Activated T-helper 1 cell treated with anti-CD3 and anti-CD28 coated beads, Interleukin-2, amount 50 U/mL, for 16 hours (primary cell): ENCODE results near the gene OFD1.
"Not testable (repeated sequence)": the region's sequence is repeated elsewhere in the genome, so short reads cannot be mapped to it uniquely, and the experiment has no call there.

Experiments used
- DNase-seq, 2 donors: peaks; one replicate each; pipeline ENCODE4 v3.0.0-alpha.2; 2020; ENCODE audit warnings: low read depth in 1 of 2, low spot score in 1 of 2

Gene OFD1

DNA sequence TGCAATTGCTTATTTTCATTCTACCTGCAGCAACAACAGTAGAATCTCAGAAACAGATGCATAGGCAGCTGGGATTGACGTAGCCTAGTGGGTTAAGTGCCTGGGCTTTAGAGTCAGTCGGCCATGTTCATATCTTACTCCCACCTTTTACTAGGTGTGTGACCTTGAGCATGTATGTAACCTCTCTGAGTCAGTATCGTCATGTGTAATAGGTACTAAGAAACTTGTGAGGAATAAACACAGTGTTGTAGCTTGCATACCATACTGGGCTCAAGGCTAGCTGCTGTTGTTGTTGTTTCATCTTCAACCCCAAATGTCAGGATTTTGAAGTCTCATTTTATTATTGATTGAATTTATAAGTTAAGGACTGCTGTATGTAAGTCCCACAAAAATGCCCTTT is 31.4 kb upstream of the OFD1 start:
- no peak for DNase-seq

DNA sequence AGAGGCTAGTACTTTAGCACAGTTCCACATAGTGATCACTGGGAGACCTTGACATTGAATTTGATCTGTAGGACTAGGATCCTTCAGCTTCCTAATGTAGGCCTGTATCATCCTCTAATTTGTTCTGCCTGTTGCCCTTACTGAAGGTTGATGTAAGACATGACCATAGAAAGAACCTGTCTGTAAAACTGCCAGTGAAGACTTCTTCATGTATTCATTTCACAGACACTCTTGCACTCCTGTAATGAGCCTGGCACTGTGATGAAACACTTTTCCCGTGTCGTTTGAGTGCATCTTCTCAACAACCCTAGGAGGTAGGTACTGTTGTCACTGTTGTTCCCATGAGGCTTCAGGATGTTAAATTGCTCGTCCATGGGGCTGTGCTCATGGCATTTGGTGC is 31.0 kb upstream of the OFD1 start:
- no peak for DNase-seq

DNA sequence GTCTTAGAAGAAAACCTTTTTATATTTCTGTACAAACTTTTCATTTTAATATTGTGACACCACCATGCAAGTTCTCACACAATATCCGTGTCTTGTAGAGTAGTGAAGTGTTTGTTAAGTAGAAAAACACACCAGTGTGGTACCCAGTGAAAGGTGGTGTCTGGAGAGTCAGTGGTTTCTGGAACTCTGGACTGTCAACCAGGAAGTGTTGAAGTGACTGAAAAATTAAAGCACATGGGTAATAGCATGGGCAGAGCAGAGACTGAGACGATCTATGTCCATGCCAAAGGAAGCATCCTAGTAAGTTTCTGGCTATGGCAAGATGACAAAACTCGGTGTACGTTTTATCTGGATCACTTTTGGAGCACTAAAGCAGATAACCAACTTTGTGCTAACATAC is 23.4 kb upstream of the OFD1 start:
- DNase-seq: no peak

DNA sequence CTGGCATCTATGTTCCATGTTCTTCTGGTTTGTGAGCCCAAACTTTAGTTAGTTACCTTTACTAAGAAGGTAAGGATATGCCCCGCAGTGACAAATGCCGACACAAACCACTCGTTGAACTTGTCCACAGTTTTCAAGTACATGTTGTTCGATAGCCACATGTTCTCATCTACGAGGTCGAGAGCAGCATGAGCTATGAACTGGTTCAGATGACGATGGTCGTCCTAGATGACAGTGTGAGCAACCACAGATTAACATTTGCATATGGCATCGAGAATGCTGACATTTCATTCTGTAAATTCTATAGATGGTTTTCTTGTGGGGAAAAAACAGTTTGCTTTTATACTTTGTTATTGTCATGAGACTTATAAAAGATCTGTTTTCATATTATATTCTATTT is 18.1 kb upstream of the OFD1 start:
- no peak for DNase-seq

DNA sequence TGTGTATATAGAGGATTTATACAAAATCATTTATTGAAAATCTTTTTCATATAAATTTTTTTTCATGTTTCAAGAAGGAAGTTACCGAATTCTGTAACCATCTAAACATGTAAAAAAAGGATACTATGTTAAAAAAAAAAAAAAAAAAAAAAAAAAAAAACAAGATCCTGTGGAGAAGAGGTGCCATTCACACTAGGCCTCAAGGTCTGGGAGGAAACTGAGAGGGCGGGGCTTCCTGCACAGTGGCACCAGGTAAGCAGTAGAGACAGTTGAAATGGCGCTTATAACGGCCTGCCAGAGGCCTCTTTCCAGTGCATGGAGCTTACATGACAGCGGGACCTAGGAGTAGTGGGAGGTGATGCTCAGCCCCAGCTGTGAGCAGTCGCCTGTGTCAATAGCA is 17.6 kb upstream of the OFD1 start:
- DNase-seq: peak; percentile 2 to 10

DNA sequence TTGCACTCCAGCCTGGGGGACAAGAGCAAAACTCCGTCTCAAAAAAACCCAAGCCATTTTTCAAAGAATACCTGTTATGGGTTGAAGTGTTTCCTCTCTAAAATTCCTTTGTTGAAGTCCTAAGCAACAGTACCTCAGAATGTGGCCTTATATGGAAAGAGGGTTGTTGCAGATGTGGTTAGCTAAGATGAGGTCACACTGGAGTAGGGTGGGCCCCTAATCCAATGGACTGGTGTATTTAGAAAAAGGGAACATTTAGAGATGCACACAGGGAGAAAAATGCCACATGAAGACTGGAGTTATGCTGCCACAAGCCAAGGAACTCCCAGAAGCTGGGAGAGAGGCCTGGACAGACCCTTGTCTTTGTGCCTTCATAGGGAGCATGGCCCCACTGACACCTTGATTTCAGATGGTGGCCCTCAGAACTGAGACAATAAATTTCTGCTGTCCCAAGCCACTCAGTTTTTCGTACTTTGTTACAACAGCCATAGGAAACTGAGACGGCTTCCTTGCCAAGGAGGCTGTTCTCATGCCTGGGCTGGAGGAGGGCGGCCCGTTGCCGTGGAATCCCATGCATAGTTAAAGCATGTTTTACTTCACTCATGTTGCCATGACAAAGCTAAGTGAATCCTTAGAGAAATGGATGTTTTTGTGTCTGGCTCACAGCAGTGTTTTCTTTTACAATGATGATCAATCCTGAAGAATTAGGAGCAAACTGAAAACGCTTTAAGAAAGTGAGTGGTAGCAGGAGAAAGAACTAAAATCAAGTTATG is 16.7 kb upstream of the OFD1 start:
- DNase-seq: no peak

DNA sequence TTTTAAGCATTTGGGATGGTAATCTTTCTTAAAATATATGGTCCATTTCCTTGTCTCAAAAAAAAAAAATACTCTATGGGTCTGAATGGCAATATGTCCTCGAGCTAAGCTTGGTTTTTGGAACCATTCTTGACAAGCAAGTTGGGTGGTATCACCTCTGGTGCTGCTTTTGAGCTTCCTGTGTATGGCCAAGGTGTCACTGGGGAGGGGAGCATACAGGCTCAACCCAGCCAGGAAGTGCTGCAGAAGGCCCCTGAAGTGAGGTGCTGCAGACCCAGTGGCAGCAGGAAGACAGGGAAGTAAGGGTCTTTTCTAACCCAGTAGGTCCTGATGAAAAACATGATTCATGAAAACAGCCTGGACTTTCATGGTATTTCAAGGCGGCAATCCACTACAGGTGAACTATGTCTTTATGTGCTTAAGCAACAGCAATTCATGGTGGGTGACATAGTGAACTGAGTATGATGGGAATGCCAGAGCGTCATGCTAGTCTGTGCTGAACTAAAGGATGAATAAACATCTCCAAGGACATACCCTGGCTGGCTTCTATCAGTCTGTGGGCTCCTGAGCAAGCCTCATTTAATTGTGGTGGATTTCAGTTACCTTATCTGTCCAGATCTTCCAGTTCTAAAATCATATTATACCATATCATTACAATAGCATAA is 15.2 kb upstream of the OFD1 start:
- no peak for DNase-seq

DNA sequence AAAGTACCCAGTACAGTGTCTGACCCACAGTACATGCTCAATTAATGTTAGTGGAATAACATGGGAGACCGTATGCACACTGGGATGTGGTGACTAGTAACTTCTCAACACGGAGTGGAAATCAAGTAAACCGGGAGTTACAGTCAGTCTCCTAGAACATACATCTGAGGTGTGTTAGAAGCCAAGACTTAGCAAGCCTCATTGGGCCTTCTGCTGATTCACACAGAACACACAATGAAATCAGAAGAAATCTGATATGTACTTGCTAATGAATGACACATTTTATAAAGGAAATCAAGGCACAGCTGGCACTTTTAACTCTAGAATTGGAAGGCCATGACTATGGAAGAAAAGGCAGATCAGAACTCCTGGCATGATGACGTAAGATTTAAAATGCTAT is 13.2 kb upstream of the OFD1 start:
- DNase-seq: no peak

DNA sequence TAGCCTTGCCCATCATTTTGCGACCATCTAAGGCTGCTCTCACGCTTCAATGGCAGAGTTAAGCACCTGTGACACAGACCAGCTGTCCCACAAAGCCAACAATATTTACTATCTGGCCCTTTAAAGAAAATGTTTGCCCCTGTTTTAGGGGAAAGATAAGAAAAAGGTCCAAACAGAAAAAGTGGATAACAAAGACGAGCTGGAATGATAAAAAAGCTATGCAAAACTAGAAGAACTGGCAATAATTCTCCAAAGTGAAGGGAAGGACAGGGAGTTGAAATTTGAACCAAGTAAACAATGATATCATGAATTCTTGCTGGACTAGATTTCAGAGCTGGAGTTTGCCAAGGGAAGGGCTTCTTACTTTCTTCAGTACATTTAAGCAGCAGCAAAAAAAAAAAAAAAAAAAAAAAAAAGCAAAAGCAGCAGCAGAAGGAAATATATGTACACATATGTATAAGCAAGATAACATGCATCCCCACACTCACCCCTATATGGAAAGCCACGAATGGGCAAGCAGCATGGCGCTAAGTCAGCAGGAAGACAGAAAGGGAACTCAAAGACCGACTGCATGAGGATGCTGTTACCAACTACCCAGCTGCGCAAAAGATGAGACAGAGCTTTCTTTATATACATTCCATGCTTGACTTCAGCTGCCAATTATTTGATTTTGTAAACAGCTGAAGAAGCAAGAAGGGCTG is 12.6 kb upstream of the OFD1 start:
- no peak for DNase-seq

DNA sequence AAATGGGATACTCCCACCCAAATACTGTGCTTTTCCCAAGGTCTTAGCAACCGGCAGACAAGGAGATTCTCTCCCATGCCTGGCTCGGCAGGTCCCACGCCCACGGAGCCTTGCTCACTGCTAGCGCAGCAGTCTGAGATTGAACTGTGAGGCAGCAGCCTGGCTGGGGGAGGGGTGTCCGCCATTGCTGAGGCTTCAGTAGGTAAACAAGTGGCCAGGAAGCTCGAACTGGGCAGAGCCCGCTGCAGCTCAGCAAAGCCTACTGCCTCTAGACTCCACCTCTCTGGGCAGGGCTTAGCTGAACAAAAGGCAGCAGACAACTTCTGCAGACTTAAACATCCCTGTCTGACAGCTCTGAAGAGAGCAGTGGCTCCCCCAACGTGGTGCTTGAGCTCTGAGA is 9.7 kb upstream of the OFD1 start:
- peak; percentile 9 to 22 for DNase-seq

DNA sequence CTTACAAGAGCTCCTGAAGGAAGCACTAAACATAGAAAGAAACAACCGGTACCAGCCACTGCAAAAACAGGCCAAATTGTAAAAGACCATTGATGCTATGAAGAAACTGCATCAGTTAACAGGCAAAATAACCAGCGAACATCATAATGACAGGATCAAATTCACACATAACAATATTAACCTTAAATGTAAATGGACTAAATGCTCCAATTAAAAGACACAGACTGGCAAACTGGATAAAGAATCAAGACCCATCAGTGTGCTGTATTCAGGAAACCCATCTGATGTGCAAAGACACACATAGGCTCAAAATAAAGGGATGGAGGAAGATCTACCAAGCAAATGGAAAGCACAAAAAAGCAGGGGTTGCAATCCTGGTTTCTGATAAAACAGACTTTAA is 8.0 kb upstream of the OFD1 start:
- DNase-seq: not testable (repeated sequence)

DNA sequence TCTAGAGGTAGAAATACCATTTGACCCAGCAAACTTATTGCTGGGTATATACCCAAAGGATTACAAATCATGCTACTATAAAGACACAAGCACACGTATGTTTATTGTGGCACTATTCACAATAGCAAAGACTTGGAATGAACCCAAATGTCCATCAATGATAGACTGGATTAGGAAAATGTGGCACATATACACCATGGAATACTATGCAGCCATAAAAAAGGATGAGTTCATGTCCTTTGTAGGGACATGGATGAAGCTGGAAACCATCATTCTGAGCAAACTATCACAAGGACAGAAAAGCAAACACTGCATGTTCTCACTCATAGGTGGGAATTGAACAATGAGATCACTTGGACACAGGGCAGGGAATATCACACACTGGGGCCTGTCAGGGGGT is 4.0 kb upstream of the OFD1 start:
- not testable (repeated sequence) for DNase-seq

DNA sequence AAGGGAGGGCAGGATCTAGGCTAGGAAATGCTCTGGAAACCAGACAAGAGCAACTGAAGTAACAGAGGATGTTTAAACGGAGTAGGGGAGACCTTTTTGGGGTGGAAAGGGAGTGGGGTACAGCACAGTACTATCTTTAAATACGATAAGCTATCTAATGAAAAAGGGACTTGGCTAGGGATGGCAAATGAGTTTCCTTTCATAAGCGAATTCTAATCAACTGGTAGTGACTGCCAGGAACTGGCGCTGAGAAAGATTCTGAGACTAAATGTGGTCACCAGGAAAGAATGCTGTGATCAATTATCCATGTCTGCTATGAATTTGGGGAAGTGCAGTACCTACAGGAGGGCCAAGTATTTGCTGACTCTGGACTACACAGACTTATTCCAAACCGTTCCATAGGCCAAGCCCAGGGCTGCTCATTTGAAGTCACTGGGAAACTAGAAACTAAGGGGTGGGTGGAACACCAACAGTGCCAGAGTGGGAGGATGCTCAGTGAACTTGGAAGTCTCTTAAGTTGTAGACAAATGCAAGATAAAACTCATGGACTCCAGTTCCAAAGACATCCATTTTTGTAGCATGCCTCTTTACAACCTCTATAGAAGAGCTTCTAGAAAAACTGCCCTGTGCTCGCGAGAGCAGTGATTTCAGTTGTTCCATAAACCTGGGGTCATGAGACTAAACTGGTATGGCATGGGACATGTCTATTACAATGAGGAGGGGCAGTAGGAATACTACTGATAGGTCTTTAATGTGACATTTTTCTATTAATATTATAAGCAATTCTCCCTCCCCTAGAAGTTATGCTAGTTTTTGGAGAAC is 2.1 kb upstream of the OFD1 start:
- no peak for DNase-seq

DNA sequence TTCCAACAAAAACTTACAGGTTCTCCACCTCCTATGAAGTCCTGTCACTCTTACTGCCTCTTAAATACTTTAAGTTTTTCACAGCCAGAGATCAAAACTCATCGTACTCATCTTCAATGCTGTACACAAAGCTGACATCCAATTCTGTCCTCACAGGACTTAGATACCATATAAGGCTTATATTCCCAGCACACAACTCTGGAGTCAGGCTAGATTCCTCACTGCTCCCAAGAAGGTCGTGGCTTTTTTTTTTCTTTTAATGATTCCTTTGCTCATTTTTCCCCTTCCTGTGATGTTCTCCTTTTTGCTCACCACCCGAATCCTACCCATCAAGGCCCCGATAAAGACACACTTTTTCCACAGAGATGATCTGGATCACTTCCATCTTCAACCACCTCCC is 1.0 kb upstream of the OFD1 start:
- DNase-seq: no peak

DNA sequence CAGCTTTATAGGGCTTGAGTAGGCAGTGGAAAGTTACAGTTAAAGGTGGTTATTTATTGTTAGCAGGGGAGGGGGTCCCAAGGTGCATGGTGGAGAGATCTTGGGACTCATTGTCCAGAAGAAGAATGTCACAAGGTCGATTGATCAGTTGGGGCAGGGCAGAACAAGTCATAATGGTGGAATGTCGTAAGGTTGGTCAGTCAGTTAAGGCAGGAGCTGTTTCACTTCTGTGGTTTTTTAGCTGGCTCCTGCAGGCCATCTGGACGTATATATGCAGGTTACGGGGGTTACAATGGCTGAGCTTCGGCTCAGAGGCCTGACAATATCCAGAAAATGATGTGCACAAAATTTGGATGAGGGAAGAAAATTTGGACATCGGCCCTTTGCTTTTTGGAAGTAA is 7.1 kb downstream of the OFD1 start:
- no peak for DNase-seq

DNA sequence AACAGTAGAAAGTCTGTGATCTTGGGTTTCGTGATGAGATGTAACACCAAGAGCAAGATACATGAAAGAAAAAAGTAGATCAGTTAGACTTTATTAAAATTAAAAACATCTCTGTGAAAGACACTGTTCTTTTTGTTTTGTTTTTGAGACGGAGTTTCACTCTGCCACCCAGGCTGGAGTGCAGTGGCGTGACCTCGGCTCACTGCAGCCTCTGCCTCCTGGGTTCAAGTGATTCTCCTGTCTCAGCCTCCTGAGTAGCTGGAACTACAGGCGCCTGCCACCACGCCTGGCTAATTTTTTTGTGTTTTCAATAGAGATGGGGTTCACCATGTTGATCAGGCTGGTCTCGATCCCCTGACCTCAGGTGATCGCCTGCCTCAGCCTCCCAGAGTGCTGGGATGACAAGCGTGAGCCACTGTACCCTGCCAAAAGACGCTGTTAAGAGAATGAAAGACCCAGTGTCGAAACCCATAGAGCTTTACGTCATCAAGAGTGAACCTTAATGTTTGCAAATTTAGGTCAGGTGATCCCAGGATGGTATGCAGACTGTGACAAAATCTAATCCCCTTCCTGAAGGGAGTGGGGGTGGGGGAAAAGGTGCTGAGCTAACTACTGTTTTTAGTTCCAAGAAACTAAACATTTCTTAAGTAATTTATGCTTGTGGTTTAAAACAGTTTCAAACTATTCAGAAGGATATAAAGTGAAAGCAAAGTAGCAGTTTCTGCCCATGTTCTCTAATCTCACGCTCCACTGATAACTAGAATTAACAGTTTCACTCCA is 8.0 kb downstream of the OFD1 start:
- peak in 1 of 2 donors; percentile 17 for DNase-seq

DNA sequence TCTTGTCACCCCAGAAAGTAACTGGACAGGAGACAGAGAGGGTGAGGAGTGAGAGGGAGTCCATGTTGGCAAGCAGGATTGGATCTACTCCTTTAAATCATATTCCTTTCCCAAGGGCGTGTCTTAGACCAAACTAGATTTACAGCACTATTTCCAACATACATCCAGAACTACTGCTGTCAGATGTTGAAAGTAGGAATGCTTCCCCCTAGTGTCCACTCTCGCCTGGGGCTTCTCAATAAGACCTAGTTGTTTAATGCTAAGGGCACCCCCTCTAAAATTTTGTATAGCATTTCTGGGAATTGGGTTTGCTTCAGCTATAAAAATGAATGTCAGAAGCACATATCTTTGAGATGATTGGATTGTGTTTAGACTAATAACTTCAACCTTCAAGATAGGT is 13.3 kb downstream of the OFD1 start:
- no peak for DNase-seq

DNA sequence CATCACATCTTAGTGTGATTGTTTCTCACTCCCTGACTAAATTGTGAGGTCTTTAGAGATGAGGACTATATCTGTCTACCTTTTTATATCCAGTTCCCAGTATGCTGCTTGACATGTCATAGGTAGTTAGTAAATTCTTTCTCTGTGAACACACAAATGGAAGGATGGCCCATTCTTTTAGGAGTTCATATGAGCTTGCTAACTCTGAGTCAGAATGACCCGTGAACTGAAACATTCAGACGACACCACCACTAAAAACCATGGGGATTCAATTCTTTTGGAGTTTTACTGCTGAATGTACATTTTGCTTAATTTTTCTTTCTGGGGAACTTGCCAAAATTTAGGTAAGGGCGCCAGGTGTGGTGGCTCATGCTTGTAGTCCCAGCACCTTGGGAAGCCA is 13.9 kb downstream of the OFD1 start:
- no peak for DNase-seq

DNA sequence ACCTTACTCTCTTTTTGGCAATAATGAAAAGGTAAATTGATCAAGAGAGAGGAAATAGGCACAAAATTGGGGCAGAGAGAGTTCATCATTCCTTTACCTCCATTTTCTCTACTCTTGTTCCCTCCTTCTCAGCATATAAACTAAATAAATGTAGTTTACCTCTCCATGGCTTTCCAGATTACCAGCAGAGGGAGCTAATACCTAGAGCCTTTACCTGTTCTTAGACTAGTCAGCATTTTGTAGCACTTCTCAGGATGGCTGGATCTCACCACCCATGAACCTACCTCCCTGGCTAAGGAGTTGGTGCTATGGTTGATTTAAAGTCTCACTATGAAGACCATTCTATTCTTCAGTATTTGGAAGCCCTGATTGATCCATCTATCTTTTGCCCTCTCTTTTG is 15.7 kb downstream of the OFD1 start:
- no peak for DNase-seq

DNA sequence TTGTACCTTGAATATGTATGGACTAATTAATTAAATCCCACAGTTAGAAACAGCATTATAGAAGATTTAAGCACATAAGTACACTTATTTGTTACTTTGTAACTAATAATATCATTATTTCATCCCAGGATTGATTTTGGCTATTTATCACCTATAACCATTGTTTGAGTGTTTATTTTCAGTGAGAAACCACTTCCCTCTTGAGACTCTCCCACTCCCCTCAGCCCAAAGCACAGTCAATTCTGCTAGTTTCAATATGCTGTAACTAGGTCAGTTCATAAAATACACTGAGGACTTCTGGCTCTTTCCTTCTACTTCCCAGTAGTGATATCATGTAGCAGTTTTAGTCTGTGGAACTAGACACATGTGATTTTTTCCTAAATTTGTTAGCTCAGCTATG is 16.3 kb downstream of the OFD1 start:
- no peak for DNase-seq

DNA sequence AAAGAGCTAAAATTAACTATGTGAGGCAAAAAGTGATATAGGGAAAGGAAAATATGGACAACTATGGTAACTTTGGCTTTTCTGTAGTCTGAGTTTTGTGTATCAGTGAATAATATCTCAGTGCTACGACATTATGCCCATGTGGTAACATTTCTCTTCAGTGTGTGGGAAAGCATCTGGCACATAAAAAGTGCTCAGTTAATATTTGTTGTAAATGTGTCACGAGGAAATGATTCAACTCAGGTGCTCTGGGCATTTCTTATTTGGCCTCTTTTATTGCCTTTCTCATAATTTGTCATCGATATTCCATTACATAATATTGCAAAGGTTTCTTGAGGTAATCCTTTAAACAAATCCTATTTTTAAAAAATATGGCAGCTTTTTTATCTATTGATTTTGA is 17.6 kb downstream of the OFD1 start:
- no peak for DNase-seq
